Endothelial cell of umbilical vein (primary cell): ENCODE results near the gene ACP2.

Source experiments
- CTCF ChIP-seq, 2 donors: IDR thresholded peaks; 1 replicate in 1 of 2; 2 replicates in 1 of 2; pipeline ENCODE4 v1.5.1; 2011; ENCODE audit warnings: low read length in 2 of 2, mild to moderate bottlenecking in 2 of 2, moderate library complexity in 2 of 2, control low read depth in 1 of 2, inconsistent platforms in 1 of 2, low read depth in 1 of 2; ENCODE audit not compliant: insufficient read depth in 1 of 2; ENCODE audit errors: extremely low read depth in 1 of 2
- EZH2 ChIP-seq: IDR thresholded peaks from 2 replicates; pipeline ENCODE4 v1.6.1; 2012; ENCODE audit warnings: borderline replicate concordance, low read depth, mild to moderate bottlenecking, moderate library complexity, low read length, inconsistent platforms; ENCODE audit not compliant: severe bottlenecking
- FOS ChIP-seq: IDR thresholded peaks from 2 replicates; pipeline ENCODE4 v1.6.1; 2011; ENCODE audit warnings: mild to moderate bottlenecking, low read length, moderate library complexity, borderline replicate concordance; ENCODE audit not compliant: insufficient read depth
- JUN ChIP-seq: IDR thresholded peaks from 2 replicates; pipeline ENCODE4 v1.6.1; 2011; ENCODE audit warnings: borderline replicate concordance, low read depth; ENCODE audit not compliant: insufficient read length, insufficient read depth
- MAX ChIP-seq: IDR thresholded peaks from 2 replicates; pipeline ENCODE4 v1.6.1; 2011; ENCODE audit not compliant: insufficient read depth, insufficient read length
- MYC ChIP-seq: IDR thresholded peaks from one replicate; pipeline ENCODE4 v1.6.1; 2011; ENCODE audit warnings: mild to moderate bottlenecking, low read depth, low read length
- POLR2A ChIP-seq: IDR thresholded peaks from 2 replicates; pipeline ENCODE4 v1.6.1; 2012; ENCODE audit warnings: low read depth, mild to moderate bottlenecking, control low read depth, low read length
- POLR2AphosphoS5 ChIP-seq: IDR thresholded peaks from 2 replicates; pipeline ENCODE4 v1.6.1; 2012; ENCODE audit warnings: low read depth, mild to moderate bottlenecking, control low read depth, low read length, moderate library complexity; ENCODE audit not compliant: insufficient read depth

- no peak for TF ChIP-seq CTCF (IDR thresholded peaks at IDR 0.05; ENCODE audit: extremely low read depth in 1 of 2, insufficient read depth in 1 of 2, low read depth in 1 of 2, low read length in 2 of 2)
- no peak for TF ChIP-seq POLR2AphosphoS5
- no peak for TF ChIP-seq POLR2A
- TF ChIP-seq MAX, result no peak
- TF ChIP-seq FOS, result no peak
- no peak for TF ChIP-seq JUN
- no peak for TF ChIP-seq MYC
- TF ChIP-seq EZH2, result no peak
Observed at GRCh38 chr11:47235163-47235562, 13.5 kb downstream of the ACP2 start.
